ELR (cell line): ENCODE results near the gene JAGN1.
"Not testable (repeated sequence)": the region's sequence is repeated elsewhere in the genome, so short reads cannot be mapped to it uniquely, and the experiment has no call there.

Source experiments
- DNase-seq: peaks from one replicate; pipeline ENCODE4 v3.0.0-alpha.2; 2015; ENCODE audit warnings: low read depth

JAGN1 gene

GRCh38 chr3:9890249-9891071 lies at the start of gene JAGN1:
Gene JAGN1 (plus strand): TSS chr3:9890610. CDS start chr3:9890723, 113 bp downstream.
- peak; percentile 90 for DNase-seq

DNA sequence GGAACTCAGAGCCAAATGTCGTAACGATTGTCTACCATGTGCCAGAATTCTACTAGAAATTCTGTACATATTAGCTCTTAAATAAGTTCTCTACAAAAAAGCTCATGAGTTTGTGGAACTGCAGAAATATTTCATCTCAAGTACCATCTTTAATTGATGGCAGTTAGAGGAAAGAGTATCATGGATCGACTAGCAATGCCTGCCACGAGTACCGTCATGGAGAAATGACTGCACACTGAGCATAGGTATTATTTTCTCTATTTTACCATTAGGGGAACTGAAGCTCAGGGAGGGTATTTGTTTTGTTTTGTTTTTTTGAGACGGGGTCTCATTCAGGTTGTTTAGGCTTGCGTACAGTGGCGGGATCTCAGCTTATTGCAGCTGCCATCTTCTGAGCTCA lies 49.4 kb upstream of the JAGN1 start:
- DNase-seq: no peak

DNA sequence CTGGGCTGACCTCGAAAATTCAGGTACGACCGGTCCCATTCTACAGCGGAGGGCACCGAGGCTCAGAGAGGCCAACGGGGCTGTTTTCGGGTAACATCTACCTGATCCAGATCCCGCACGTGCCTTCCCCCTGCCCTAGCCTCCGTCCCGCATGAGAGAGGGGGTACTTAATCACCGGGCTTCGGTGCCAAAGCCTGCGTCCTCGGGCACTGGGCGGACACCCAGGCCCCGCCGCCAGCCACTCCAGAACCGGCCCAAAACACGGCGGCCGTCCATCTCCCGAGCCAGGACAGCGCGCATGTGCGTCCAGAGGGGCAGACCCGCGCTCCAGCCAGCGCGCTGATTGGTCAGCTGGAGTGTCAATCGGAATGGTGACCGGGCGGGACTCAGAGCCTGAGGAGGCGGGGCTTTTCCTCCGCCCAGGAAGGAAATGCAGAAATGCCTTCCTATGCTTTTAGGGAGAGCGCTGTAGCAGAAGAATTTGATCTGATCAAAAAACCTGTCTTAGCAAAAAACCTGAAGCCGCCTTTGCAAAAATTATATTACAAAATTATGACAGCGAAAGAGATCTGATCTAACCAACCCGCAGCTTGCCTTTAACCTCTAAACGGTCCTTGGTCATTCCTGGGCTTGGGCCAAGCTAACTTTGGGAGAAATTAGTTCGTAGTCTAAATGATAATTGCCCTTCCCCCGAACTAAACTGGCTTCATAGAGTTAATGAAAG lies 46.5 kb upstream of the JAGN1 start, which contains the start of gene RPUSD3:
TSS of gene RPUSD3 (minus strand) at position 294 of the 724 bp plus-strand sequence. CDS start at position 276, 18 bp downstream.
- peak; percentile 95 for DNase-seq

DNA sequence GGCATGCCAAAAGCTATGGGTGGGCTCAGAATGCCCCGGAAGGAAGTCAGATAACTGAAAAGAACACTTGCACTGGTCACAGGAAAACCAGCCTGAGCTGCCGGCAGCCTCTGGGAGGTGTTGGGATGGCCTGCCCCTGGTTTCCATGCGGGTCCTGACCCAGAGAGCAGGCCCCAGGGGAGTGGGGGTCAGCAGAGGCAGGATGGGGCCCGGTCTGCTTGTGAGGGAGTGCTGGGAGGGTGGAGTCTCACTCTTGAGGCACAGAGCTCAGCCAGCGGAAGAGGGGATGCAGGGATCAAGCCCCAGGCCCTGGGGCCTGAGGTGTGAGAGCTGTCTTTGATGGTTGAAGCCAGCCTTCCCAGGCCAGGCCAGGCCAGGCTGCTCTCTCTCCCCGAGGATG lies 44.2 kb upstream of the JAGN1 start:
- DNase-seq: no peak

- DNase-seq: no peak
Measured at GRCh38 chr3:9846931-9847488, 43.4 kb upstream of the JAGN1 start.

GRCh38 chr3:9847870-9848269 lies 42.5 kb upstream of the JAGN1 start:
- DNase-seq: not testable (repeated sequence)

DNA sequence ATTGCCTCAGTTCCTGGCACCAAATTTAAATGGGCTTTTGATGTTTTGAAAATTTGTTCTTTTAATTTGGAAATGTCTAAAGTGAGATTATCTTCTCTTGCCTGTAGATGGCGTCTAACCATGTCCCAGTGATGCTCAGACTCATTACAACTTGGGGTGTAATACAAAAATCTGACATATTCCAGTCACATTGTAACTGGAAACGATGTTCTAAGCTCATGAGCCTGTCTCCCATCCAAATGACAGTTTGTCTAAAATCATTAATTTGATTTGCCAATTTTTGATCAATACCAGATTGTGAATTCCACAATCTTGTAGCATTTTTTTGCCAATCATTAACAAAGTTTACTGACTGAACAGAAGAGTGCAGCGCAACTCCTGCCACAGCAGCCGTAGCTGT lies 41.5 kb upstream of the JAGN1 start:
- DNase-seq: peak; percentile 46

- not testable (repeated sequence) for DNase-seq
Measured at GRCh38 chr3:9851383-9851782, 39.0 kb upstream of the JAGN1 start.

DNA sequence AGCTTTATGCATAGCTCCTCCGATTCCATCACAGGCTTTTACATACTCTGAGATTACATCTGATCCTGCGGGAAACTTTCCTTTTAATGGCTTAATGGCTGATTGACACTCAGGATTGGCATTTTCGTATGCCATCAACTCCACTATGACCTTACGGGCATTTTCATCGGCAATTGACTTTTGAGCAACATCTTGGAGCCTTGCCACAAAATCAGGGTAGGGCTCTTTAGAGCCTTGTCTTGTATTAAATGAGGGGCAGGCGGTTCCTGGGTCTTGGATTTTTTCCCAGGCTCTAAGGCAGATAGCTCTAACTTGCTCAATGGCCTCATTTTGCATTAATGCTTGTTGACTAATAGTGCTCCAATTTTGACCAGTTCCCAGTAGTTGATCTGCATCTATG lies 38.5 kb upstream of the JAGN1 start:
- DNase-seq: not testable (repeated sequence)

GRCh38 chr3:9852528-9852927 lies 37.9 kb upstream of the JAGN1 start:
- peak; percentile 16 for DNase-seq

- DNase-seq: not testable (repeated sequence)
Measured at GRCh38 chr3:9854291-9854940, 36.0 kb upstream of the JAGN1 start.

DNA sequence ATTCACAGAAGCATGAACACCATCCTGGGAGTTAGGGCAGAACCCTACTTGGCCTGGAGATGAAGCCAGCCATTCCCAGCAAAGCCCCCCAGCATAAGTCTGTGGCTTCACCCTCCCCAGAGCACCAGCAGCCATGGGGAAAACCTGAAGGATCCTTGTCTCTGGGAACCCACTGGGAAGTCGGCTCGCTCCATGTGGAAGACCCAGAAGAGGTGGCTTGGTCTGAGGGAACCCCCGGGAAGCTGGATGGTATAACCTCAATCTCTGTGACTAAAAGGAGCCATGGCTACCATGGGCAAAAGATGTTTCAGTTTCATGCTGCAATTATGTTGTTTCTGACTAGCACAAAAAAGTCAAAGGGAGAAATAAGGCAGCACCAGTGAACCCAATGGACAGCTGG lies 34.8 kb upstream of the JAGN1 start:
- DNase-seq: no peak

DNA sequence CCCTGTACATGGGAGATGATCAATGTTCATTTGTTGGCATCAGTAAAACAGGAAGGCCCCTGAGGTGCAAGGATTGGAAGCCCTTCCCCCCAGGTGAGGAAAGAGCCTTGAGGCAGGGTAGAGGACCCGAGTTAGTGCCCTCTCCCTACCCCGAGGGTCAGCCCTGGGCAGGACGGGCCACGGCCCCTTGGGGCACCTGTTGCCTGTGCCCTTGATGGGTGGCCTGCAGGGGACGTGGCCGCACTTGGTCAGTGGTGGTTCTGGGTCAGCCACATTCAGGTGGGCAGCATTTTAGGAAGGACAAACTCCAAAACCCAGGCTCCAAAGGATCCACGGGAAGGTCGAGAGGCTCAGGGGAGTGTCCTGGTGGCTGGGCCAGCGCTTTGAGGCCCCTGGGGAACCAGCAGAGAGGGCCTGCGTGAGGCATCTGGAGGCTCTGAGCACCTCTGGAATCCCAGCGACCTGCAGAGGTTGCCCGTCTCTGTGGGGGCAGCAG lies 30.8 kb upstream of the JAGN1 start:
- no peak for DNase-seq

GRCh38 chr3:9861201-9861600 lies 29.2 kb upstream of the JAGN1 start:
- DNase-seq: no peak

DNA sequence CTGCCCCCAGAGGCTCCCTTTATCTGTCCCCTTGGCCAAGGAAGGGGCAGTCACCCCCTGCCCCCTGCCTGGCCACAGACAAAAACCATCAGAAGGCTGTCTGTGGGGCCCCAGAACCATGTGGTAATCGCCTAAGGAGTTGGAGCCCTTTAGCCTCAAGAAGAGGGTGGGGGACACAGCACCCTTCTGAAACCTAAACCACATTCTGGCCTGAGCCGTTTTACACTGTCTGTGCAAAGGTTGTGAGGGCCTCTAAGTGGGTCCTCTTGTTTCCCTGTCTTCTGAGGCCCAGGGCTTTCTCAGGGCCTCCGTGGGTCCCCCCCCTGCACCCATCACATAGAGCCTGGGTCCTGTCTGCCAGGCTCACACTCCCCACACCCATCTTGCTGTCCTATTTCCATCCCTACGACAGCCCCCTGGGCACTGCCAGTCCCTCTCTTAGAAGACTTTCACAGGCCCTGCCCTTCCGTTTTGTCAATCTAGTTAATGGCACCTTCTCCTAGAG lies 28.7 kb upstream of the JAGN1 start:
- DNase-seq: no peak

GRCh38 chr3:9862391-9863057 lies 27.9 kb upstream of the JAGN1 start:
- DNase-seq: peak; percentile 71

- no peak for DNase-seq
Measured at GRCh38 chr3:9863058-9863772, 27.2 kb upstream of the JAGN1 start.

DNA sequence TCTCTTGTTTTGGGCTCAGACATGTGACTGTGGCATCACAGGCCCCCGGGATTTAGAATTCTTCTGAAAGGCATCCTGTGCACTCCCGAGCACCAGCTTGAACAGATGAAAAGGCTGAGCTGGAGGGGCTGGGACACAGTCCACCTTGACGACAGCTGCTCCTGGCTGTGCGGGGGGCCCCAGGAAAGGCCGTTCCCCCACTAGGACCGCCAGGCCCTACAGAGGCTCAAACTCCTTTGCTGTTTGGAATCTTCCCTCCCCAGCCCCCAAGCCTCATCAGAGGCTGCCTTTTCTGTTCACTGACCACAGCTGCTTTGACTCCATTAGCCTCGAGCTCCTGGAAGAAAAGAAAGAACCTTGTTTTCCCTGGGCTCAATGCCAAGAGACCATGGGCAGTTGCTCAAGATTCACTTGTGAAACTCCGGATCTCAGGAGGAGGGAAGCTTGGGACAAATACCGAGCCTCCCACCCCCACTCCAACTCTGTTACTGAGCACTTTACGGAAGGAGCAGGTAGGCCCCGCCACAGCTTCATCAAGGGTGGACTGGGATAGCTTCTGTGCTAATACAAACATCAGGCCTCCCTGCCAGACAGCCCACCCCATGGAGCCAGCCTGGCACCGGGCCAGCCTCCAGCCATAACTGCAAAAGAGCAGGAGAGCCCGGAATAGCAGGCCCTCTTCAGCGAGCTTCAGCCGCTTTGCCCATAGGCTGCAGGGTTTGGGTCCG lies 26.0 kb upstream of the JAGN1 start:
- DNase-seq: peak; percentile 38

- not testable (repeated sequence) for DNase-seq
Measured at GRCh38 chr3:9865125-9865637, 25.2 kb upstream of the JAGN1 start.

DNA sequence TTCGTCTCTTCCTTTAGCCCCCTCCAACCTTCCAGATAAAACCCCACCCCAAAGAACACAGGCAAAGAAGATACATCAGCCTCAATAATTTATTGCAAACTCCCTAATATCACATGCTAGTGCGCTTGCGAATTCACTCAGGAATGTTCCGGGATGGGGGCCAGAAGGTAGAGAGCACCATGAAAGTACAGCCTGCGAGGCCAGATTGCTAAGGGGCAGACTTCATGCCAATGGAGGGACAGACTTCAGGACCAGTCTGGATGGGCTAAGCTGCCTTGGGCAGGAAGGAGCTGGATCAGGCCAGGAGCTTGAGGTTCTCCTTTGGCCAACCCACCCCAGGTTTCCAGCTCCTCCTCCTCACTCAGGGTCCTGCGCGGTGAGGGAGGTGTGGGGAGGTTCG lies 23.8 kb upstream of the JAGN1 start:
- no peak for DNase-seq
